ENCODE data around the gene IER5L.

DNA sequence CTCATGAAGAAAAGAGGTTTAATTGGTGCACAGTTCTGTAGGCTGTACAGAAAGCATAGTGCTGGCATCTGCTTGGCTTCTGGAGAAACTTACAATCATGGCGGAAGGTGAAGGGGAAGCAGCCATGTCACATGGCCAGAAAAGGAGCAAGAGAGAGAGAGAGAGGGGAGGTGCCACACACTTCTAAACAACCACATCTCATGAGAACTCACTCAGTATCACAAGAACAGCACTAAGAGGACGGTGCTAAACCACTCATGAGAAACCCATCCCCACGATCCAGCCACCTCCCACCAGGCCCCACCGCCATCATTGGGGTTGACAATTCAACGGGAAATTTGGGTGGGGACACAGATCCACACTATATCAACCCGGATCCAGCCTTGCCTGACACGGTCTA is 28.8 kb upstream of the IER5L start:
- TF ChIP-seq, protein P1, sequence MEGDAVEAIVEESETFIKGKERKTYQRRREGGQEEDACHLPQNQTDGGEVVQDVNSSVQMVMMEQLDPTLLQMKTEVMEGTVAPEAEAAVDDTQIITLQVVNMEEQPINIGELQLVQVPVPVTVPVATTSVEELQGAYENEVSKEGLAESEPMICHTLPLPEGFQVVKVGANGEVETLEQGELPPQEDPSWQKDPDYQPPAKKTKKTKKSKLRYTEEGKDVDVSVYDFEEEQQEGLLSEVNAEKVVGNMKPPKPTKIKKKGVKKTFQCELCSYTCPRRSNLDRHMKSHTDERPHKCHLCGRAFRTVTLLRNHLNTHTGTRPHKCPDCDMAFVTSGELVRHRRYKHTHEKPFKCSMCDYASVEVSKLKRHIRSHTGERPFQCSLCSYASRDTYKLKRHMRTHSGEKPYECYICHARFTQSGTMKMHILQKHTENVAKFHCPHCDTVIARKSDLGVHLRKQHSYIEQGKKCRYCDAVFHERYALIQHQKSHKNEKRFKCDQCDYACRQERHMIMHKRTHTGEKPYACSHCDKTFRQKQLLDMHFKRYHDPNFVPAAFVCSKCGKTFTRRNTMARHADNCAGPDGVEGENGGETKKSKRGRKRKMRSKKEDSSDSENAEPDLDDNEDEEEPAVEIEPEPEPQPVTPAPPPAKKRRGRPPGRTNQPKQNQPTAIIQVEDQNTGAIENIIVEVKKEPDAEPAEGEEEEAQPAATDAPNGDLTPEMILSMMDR (IDR thresholded peaks at IDR 0.05) = no peak
- TF ChIP-seq POLR2AphosphoS5 (IDR thresholded peaks at IDR 0.05) (no peak), EP300 (IDR thresholded peaks at IDR 0.05) (no peak), POLR2A (IDR thresholded peaks at IDR 0.05) (no peak)
